ENCODE measurements around the gene ATAD1.
"Not testable (repeated sequence)": the region's sequence is repeated elsewhere in the genome, so short reads cannot be mapped to it uniquely, and the experiment has no call there.

ATAD1 gene

DNA sequence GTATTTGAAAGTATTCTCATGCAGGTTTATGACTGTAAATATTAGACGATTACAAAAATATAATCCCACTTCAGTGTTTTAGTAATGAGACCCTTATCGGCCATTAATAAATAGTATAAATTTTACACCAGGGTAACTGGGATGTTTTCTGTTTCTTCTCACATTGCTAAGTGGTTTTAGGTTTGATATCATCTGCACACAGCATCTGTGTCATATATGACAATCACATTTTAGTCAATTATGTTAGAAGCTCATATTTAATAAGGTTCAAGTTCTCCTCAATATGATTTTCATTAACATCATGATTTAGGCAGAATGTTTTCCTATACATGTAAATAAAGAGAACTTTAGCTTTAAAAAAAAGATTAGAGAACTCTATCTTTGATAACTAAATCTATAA lies 66.8 kb downstream of the ATAD1 start:
- in situ Hi-C loops (cut with HindIII; ENCODE audit: low pct_ligation_motif_present, low sequenced_read_pairs): no loop called here
- no peak for DNase-seq
- Histone ChIP-seq H3K4me3 (ENCODE audit: low read depth, low read length) (no peak overlapping the region), H3K36me3 (replicated peaks) (peaks cover 30% of the 10 kb centered on the region), H3K27ac (no peak overlapping the region), H3K27me3 (replicated peaks) (no peaks in the 10 kb centered on the region)
- no peak for TF ChIP-seq CTCF (IDR thresholded peaks at IDR 0.05; ENCODE audit: low read depth, low read length, missing control alignments)

DNA sequence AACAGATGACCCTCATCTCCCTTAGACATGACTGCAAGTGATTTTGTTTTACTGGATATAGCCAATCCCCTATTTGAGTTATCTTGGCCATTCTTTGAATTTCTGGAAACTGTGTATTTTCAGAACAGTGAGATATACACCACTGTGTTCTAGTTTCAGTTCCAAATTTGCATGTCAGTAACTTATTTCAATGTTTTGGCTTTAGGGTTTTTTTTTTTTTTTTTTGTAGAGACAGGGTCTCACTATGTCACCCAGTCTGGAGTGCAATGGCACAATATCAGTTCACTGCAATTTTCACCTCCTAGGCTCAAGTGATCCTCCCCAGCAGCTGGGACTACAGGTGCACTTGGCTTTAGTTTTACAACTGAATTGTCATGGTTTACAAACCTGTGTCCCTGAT lies 67.2 kb downstream of the ATAD1 start:
- no peaks in the 10 kb centered on the region for H3K27me3 ChIP-seq (replicated peaks)
- H3K27ac ChIP-seq: no peak overlapping the region
- in situ Hi-C loops (cut with HindIII; ENCODE audit: low pct_ligation_motif_present, low sequenced_read_pairs): no loop called here
- no peak for DNase-seq
- no peak overlapping the region for H3K4me3 ChIP-seq (ENCODE audit: low read depth, low read length)
- peaks cover 32% of the 10 kb centered on the region for H3K36me3 ChIP-seq (replicated peaks)
- TF ChIP-seq CTCF (IDR thresholded peaks at IDR 0.05; ENCODE audit: low read depth, low read length, missing control alignments): no peak

DNA sequence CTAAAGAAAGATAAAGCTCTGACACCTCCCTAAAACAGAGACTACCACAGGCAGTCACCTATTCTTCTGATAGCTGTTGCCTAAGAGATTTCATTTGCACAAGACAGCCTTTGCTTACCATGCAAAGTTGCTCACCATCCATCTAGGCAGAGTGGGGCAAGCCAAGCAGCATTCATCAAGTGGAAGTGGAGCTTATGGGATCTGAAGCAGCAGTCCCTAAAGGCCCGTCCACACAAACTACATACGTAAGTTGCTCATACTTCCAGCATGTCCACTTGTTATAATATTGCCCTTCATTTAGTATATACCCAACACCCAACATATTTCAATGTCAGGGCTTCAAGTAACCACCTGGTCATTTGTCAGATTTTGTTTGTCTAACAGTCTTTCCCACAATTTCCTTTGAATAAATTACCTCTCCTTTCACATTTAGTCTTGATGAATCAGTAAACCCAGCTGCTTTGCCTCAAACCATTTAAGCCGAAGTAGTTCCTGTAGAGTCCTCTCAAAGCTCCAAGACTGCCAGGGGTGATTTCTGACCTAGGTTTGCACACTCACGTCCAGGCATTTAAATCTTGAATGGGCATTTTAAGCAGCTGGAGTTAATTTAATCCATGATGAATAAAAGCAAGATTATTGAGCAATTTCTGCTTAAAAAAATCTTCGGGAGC lies 67.9 kb downstream of the ATAD1 start:
- no peak for DNase-seq
- in situ Hi-C loops (cut with HindIII; ENCODE audit: low pct_ligation_motif_present, low sequenced_read_pairs): no loop called here
- H3K4me3 ChIP-seq (ENCODE audit: low read depth, low read length): no peak overlapping the region
- H3K27ac ChIP-seq: no peak overlapping the region
- H3K27me3 ChIP-seq (replicated peaks): no peaks in the 10 kb centered on the region
- no peak for TF ChIP-seq CTCF (IDR thresholded peaks at IDR 0.05; ENCODE audit: low read depth, low read length, missing control alignments)
- H3K36me3 ChIP-seq (replicated peaks): peaks cover 37% of the 10 kb centered on the region

GRCh38 chr10:87748244-87748643 lies 69.8 kb downstream of the ATAD1 start:
- DNase-seq; H3K4me3 ChIP-seq (ENCODE audit: low read depth, low read length); H3K27ac ChIP-seq; in situ Hi-C loops (cut with HindIII; ENCODE audit: low pct_ligation_motif_present, low sequenced_read_pairs); H3K27me3 ChIP-seq (replicated peaks): not testable (repeated sequence)
- peaks cover 55% of the 10 kb centered on the region for H3K36me3 ChIP-seq (replicated peaks)

- in situ Hi-C loops (cut with HindIII; ENCODE audit: low pct_ligation_motif_present, low sequenced_read_pairs): no loop called here
- no peak overlapping the region for H3K4me3 ChIP-seq (ENCODE audit: low read depth, low read length)
- peaks cover 61% of the 10 kb centered on the region for H3K36me3 ChIP-seq (replicated peaks)
- DNase-seq: no peak
- no peak overlapping the region for H3K27ac ChIP-seq
- no peaks in the 10 kb centered on the region for H3K27me3 ChIP-seq (replicated peaks)
- no peak for TF ChIP-seq CTCF (IDR thresholded peaks at IDR 0.05; ENCODE audit: low read depth, low read length, missing control alignments)
Measured at GRCh38 chr10:87746911-87747310, 71.1 kb downstream of the ATAD1 start.

- Histone ChIP-seq H3K4me3 (ENCODE audit: low read depth, low read length) (no peak overlapping the region), H3K27ac (no peak overlapping the region), H3K36me3 (replicated peaks) (peaks cover 64% of the 10 kb centered on the region), H3K27me3 (replicated peaks) (no peaks in the 10 kb centered on the region)
- no peak for TF ChIP-seq CTCF (IDR thresholded peaks at IDR 0.05; ENCODE audit: low read depth, low read length, missing control alignments)
- DNase-seq: no peak
- in situ Hi-C loops (cut with HindIII; ENCODE audit: low pct_ligation_motif_present, low sequenced_read_pairs): no loop called here
Measured at GRCh38 chr10:87744606-87745005, 73.4 kb downstream of the ATAD1 start.

DNA sequence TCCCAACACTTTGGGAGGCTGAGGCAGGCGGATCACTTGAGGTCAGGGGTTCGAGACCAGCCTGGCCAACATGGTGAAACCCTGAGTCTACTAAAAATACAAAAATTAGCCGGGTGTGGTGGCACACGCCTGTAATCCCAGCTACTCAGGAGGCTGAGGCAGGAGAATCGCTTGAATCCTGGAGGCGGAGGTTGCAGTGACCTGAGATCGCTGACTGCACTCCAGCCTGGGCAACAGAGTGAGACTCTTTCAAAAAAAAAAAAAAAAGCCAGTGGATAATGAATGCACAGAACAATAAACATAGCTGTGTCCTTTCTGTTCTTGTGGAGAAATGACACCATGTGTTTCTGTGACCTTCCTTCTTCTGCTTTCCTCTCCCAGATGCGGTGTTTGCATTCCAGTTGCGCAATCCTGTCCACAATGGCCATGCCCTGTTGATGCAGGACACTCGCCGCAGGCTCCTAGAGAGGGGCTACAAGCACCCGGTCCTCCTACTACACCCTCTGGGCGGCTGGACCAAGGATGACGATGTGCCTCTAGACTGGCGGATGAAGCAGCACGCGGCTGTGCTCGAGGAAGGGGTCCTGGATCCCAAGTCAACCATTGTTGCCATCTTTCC lies 74.9 kb downstream of the ATAD1 start:
- H3K4me3 ChIP-seq (ENCODE audit: low read depth, low read length); H3K27me3 ChIP-seq (replicated peaks); in situ Hi-C loops (cut with HindIII; ENCODE audit: low pct_ligation_motif_present, low sequenced_read_pairs); DNase-seq; H3K27ac ChIP-seq: not testable (repeated sequence)
- H3K36me3 ChIP-seq (replicated peaks): peaks cover 51% of the 10 kb centered on the region

Data from brain microvascular endothelial cell (primary cell).